Stimulated activated CD4-positive, alpha-beta T cell treated with anti-CD3 and anti-CD28 coated beads, Interleukin-2, amount 100 ng/mL, for 4 hours (primary cell): ENCODE data around the gene PILRA.
A peak's percentile ranks its signal among the peaks of the same experiment; 100 is the strongest.

Experiments used
- DNase-seq: peaks from one replicate; pipeline ENCODE4 v3.0.0-alpha.2; 2020; ENCODE audit warnings: low read depth

Gene PILRA

DNA sequence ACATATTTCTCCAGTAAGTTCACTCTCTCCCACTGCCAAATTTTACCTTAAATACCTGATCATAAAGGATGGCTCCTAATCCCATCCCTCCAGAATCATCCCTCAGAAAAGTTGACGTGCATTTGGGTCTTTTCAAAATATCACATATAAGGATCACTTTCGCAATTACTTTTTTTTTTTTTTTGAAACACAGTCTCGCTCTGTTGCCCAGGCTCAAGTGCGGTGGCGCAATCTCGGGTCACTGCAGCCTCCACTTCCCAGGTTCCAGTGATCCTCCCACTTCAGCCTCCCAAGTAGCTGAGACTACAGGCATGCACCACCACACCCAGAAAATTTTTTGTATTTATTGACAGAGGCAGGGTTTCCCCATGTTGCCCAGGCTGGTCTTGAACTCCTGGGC, 37.8 kb downstream of the PILRA start:
- DNase-seq, result no peak

DNA sequence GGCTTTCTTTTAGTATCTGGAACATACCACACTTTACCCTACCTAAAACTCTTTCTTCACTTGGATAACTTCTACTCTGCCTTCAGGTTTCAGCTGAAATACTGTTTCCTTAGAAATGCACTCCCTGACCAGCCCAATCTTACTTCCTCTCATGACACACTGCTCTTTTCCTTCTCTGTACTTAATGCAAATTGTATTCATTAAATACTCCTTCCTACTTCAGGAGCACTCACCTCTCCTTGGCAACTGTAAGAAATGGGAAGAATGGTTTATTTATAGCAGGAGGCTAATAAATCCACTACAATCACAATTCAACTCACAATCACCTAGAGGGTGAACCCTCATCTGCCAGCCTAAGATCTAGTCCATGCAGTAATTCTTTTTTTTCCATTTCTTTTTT, 40.1 kb downstream of the PILRA start:
- DNase-seq, result no peak

DNA sequence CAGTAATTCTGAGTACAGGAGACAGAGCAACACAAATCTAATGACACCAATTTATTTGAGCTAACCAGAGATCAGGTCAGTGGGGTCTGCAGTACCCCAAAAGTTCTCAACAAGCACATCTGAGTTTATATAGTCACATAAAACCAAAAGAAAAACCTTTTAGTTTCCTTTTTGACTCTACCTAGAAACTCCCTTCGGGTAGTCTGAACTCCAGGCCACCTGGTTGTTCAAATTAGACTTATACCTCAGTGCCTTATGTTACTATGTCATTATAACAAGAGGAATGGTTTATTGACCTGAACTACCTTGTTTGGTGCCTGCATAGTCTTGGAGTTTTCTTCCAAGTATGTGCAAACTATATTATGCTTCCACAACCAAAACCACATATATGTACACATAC, 40.6 kb downstream of the PILRA start:
- DNase-seq, result no peak

DNA sequence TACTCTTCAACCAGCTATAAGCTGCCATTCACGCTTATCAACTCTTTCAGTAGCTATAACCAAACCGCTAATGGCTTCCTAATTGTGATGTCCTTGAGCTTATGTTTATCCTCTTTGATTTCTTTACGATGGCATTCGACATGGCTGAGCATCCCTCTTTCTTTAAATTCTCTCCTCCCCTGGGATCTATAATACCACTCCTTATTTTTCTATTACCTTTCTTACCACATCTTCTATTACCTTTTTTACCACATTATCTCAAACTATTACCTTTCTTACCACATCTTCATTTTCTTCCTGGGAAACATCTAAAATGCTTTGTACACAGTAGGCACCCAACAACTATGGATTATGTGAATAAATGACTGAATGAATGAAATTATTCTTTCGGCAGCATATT, 42.2 kb downstream of the PILRA start:
- DNase-seq, result no peak

DNA sequence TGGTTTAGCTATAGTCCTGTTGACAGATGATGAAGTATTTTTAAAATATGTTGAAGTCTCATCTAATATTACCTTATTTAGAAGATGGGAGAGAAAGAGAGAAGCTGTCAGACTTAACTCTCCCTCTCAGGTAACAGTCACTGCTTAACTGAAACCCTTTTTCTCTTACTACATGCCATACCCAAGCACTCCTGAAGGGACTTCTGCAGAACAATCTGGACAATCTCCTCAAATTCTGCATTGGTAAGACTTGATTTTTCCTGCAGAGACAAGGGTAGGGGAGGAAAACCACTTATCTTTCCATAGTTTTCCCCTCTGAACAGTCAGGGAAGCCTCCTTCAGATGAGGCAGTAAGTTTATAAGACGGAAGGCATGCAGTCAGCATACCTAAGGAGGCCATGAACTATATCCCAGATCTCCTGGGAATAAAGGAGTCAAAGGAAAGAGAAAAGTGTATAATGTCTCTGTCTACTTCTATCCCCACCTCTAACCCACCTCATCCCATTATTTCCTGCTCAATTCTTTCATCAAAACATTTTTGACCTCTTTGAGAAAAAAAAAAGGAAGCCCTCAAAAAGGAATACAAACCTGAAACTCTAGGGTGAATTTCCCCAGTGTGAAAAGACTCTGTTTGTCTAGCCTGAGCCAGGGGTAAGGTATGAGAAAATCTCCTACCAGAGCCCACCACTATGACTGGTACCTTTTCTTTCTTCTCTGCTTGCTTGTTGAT, 45.8 kb downstream of the PILRA start:
- no peak for DNase-seq

DNA sequence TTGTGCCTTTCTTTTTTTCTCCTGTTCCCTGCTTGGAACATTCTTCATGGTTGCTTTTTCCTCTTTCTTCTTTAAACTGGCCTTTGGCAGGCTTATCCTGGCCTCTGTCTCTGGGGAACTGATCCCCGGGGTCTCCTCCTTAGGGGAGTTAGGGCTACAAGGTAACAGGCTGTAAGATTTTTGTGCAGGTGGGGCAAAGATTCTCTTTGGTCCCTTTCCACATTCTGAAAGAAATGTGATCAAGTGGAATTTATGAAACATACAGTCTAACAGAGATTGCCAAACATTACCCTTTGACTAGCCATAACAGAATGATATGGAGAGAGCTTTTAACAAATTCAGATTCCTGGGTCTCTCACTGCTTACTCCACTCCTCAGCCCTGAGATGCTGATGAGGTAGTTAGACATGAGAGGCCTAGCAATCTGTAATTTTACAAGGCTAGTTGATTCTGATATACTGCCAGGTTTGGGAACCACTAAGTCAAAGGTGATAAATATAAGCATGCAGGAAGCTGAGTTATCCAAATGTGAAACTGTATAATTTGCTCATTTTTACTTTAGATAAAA, 46.5 kb downstream of the PILRA start:
- DNase-seq, result no peak

DNA sequence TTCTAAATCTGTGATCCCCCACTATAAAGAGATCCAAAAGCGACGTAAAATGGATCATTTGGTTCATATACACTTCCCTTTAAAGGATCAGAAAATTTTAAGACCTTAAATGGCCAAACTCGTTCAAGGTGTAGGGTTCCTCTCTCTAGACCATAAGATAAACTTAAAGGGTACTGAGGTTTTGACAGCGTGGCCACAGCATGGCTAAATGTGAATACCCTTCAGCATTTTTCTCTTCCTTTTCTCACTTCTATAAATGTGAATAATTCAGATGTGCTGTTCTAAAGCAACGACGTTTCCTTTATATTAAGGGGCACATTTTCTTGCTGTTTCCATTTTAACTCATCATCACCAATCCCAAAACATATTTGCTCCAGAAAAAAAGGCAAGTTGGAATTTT, 50.0 kb downstream of the PILRA start:
- no peak for DNase-seq

DNA sequence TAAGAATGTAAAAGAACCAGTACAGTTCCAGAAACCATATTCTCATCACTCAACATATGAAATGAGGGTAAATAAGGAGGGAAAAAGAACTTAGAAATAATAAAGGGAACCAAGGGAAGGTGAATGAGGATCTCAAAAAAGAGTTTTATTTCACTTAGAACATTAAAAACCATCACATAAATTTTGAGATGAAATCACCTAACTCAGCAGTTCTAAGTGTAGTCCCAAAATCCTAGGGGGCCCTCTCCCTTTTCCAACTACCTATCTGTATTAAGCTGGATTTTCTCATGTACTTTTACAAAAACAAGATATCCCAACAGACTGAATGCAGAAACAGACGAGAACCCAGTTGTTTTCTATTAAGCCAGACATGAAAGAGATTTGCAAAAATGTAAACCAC, 52.1 kb downstream of the PILRA start:
- DNase-seq, result no peak

DNA sequence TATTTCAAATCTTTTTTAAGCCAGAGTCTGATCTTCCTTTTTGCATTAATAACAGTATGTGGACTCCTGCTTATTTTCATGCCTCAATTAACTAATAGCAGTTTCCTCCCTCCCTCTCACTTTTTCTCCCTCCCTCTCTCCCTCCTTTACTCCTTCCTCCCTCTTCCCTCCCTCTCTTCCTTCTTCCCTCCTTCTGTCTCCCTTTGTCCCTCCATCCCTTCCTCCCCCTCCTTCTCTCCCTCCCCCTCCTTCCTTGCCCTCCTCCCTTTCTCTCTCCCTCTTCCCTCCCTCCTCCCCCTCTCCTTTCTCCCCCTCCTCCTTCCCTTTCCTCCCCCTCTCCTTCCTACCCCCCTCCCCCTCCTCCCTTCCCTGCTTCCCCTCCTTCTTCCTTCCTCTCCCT, 53.2 kb downstream of the PILRA start:
- DNase-seq, result no peak

DNA sequence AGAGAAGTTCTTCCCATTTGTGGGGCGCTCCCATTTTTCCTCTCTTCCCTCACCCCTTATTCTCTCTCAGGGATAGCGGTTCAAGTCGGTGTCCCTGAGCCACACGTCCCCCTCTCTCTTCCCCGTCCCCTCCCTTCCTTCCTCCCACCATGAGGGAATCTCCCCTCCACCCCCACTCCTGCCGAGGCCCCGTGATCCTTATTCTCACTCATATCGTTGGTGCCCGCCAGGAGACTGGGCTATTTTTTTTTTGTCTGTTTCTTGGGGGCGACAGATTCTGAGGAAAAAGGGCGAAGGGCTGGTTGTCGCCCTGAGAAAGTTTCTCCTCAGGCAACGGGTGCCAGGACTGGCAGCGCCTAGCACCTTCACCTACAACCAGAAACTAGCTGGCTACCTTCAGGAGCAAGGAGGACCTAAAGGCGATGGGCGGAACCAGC, 54.5 kb downstream of the PILRA start:
- DNase-seq, result no peak

DNA sequence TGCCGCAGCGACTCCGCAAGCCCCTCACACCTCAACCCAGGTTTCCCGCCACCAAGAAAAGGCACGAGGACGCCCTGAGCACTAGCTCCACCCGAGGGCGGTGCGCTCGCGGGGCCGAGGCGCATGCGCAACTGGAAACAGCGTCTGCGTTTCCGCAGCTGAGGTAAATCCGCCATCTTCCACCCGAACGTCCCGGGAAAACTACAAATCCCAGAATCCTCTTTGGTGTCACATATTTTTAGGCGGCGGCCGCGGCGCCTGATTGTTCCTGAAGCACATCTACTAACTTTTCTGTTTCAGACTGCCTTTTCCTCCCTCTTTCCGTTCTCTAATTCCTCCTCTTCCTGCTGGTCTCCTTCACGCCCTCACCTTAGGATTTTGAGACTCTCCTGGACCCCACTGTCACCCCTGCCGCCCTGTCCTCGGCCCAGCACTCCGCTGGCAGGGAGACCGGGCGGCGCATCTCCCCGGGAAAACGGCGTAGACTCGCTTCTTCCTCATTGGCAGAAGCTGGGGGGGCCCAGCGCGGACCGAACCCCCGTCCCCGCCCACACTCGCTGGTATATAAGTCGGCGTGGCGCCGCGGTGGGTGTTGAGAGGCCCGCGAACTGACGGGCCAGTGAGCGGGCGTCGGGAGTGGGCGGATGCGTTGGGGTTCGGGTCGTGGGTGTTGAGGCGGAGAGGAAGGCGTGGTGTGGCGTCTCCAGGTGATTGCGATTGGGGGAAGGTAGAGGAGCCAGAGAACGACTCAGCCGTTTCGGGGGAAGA, 55.1 kb downstream of the PILRA start, which contains the start of gene ZCWPW1:
TSS of gene ZCWPW1 (minus strand) at position 505 of the 768 bp plus-strand sequence. CDS start 8,054 bp downstream, outside the sequence.
- peak; percentile 96 for DNase-seq

DNA sequence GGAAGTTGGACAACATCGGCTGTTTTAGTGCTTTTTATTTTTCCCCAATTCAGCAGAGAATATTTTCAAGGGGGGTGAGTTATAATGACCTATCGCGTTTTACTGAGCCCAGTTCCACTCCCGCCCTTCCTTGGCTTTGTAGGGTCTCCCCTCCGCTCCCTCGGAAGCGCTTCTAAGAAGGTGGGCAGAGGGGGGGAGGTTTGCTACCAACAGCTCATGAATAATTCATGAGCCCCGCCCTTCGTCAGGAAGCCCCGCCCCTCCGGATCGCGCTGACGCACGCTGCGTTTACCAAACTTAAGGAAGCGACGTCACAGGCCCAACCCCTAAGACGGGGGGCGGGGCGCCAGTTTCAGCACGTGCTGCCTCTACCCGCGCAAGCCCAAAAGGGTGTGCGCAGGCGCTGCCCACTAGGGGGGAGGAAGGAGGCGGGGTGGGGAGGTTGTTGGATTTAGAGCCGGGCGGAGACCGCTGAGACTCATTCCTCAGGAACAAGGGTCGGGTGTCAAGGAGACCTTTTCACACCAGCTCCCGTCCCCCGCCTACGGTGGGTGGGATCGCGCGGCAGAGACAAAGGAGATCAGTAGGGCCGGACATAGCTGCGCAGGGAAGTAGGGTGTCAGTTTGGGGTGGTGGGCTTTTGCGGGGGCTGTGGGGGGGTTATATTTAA, 55.8 kb downstream of the PILRA start:
- peak; percentile 100 for DNase-seq

DNA sequence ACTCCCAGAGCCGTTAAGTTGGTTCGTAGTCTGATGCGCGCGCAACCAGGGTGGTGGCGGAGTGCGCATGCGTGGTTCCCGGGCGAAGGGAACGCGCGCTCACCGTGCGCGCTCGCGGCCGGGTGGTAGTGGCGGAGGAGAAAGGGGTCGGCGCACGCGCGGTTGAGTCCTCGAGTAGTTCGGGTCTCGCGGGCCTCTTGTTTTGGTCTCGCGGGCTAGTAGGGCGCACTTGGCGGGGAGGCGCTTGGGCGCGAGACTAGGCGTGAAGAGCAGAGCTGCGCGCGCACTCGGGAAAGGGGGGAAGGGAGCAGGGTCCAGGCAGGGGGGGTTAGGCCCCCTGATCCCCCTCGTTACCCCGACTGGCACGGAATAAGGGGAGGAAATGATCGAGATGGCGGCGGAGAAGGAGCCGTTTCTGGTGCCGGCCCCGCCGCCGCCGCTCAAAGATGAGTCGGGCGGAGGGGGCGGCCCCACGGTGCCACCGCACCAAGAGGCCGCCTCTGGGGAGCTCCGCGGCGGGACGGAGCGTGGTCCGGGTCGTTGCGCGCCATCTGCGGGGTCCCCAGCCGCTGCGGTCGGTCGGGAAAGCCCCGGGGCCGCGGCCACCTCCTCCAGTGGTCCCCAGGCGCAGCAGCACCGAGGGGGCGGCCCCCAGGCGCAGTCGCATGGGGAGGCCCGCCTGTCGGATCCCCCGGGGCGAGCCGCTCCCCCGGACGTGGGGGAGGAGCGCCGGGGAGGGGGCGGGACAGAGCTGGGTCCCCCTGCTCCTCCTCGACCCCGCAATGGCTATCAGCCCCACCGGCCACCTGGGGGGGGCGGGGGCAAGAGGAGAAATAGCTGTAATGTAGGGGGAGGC, 56.6 kb downstream of the PILRA start, which contains the start of gene MEPCE:
TSS of gene MEPCE (plus strand) at position 195 of the 856 bp plus-strand sequence. CDS start at position 383, 188 bp downstream.
- peak; percentile 92 for DNase-seq

DNA sequence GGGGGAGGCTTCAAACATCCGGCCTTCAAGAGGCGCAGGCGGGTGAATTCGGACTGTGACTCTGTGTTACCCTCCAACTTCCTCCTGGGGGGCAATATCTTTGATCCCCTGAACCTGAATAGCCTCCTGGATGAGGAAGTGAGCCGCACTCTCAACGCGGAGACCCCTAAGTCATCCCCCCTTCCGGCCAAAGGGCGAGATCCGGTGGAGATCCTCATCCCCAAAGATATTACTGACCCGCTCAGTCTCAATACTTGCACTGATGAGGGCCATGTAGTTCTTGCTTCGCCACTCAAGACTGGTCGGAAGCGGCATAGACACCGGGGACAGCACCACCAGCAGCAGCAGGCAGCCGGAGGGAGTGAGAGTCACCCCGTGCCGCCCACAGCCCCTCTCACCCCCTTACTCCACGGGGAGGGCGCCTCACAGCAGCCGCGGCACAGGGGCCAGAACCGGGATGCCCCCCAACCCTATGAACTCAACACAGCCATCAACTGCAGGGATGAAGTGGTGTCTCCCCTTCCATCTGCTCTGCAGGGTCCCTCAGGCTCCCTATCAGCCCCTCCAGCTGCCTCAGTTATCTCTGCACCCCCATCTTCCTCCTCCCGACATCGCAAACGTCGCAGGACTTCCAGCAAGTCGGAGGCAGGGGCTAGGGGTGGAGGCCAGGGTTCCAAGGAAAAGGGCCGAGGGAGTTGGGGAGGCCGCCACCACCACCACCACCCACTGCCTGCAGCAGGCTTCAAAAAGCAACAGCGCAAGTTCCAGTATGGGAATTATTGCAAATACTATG, 57.4 kb downstream of the PILRA start:
- DNase-seq, result peak; percentile 43

DNA sequence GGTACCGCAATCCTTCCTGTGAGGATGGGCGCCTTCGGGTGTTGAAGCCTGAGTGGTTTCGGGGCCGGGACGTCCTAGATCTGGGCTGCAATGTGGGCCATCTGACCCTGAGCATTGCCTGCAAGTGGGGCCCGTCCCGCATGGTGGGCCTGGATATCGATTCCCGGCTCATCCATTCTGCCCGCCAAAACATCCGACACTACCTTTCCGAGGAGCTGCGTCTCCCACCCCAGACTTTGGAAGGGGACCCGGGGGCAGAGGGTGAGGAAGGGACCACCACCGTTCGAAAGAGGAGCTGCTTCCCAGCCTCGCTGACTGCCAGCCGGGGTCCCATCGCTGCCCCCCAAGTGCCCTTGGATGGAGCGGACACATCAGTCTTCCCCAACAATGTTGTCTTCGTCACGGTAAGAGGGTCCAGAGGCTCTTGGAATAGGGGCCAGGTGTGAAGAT, 58.0 kb downstream of the PILRA start:
- no peak for DNase-seq

DNA sequence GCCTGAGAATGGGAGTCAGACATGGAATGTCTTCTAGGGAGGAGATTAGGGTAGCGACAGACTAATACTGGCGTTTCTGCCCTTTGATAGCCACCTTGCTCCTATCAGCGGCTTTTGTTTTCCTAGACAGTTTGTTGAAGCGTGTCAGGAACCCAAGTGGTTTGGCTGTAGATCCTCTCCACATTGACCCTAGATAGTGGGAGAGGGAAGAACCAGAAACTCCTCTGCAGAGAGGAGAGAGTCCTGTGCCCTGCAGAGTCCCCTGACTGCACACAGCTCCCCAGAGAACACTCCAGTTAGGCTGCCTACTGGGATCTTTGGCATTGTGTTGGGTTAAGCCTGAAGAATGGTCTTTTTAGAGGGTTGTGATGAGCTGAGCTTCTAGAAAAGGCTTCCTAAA, 58.8 kb downstream of the PILRA start:
- no peak for DNase-seq

DNA sequence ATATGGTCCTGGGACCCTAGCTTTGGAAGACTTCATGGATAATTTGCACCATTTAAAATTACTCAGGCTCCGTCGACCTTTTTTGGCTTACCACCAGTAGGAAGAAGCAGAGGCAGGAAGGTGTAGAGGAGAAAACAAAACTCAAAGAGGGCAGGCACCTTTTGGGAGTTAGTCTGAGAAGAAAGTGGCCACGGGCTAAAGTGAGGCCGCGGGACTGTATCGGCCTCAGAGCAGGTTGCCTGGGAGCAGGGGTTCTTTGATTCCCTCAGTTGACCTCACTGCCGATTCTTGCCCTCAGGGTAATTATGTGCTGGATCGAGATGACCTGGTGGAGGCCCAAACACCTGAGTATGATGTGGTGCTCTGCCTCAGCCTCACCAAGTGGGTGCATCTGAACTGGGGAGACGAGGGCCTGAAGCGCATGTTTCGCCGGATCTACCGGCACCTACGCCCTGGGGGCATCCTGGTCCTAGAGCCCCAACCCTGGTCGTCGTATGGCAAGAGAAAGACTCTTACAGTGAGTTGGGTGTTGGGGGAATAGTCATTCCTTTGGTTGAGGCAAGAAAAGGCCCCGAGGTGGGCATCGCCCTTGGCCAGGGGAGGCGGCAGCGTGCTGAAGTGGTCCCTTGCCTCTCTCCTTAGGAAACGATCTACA, 59.5 kb downstream of the PILRA start:
- DNase-seq, result no peak

DNA sequence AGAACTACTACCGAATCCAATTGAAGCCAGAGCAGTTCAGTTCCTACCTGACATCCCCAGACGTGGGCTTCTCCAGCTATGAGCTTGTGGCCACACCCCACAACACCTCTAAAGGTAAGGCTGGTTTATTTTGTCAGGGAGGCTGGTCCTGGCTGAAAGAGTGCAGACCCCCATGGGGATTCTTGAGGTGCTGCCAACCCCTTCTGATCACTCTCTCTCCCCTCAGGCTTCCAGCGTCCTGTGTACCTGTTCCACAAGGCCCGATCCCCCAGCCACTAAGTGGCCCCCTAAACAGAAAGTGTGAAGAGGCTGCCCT, 59.9 kb downstream of the PILRA start:
- no peak for DNase-seq

DNA sequence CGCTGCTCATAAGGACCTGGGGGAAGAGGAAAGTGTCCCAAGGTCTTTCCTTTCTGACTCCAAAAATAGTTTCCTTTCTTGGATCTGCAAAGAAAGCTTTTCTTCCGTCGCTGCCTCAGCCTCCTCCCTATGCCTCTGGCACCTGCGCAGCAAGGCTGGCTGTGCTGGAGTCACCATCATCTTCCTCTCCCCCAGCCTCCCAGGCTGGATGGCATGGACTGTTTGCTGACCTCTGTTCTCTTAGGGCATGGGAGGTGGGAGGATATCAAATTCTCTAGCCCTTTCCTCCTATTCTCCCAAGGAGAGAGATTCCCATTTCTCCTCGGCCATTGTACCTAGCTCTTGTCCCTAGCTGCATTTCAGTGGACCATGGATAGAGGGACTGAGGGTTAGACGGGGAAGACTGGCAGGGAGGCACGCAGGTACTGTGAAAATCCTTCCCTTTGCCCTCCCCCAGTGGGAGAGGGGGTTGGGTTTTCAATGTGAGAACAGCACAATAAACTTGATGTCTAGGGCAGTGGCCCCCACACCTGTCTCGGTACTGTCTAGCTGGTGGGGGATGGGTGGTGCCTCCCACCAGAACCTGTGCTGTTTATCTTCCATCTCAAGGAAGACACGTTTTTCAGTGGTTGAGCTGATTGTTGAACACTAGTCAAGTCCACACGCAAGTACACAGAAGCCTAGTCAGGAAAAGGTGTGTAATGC, 60.5 kb downstream of the PILRA start:
- no peak for DNase-seq
